GM21390 (cell line): ENCODE results near the gene GLI3.

Experiments used
- ATAC-seq: cut with Tn5 transposase; IDR thresholded peaks from one replicate; pipeline ENCODE4 v1.9.1; 2021; ENCODE audit not compliant: unreplicated experiment

The GLI3 gene

DNA sequence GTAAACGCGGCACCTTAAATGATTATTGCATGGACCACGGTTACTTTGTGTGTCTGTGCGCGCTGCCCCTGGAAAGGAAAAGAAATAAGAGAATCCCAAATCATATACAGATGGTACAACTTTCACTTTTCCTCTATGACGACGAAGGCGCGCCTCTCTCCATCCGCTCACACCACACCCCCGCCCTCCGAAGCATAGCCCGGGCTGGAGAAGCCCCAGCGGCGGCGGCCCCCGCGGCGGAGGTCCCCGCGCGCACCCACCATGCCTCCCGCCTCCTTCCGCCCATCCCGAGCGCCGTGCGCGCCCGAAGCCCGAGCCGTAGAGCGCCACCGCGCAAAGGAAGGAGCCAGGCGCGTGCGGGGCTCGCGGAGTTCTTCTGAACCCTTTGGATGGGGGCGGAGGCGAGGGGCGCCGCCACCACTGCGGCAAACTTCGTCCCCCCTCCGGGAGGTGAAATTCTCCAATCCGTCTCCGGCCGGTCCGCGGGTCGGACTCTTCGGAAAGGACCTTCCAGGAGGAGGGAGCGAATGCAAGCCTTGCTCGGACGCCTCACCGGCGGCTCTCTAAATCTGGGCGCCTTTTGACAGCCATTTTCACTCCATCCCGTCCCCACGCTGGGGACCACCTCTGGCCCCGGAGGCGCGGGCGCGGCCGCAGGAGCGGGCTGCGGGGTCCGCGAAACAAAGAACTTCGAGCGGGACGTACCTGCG is 588 bp downstream of the GLI3 start:
- peak; percentile 21 for ATAC-seq

DNA sequence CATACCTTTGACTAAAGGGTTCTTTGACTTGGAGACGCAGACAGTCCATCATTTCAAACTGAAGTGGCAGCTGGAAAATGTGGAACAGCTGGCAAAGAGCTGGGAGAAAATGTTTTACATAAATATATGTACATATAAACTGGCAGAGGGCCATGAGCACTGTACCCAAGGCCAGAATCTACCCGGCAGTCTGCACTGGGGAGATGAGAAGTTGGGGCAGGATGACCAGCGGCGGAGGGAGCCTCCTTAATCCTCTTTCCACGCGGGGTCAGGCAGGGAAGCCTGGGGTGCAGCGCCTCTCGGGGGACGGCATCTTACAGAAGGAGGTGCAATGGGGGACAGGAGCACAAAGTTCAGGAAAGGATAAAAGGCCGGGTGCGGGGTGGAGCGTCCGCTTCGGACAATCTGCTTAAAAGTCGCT is 1.3 kb downstream of the GLI3 start:
- ATAC-seq: no peak

DNA sequence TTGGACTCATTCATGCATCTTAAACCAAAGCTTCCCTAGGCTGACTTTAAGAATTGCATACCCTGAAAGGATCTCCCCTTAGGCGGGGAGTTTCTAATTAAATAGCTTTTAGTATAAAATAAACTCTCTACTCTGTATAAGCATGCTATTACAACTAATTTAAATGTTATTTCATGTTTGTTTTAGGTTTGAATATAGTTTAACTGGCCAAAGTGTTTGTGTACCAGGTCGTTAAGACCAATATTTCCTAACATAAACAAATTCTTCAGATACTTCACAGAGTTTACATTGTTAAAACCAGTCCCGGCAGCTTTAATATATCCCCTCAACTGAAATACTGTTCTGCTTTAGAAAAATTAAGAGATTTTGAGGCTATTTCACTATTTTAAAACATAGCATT is 2.3 kb downstream of the GLI3 start:
- no peak for ATAC-seq

DNA sequence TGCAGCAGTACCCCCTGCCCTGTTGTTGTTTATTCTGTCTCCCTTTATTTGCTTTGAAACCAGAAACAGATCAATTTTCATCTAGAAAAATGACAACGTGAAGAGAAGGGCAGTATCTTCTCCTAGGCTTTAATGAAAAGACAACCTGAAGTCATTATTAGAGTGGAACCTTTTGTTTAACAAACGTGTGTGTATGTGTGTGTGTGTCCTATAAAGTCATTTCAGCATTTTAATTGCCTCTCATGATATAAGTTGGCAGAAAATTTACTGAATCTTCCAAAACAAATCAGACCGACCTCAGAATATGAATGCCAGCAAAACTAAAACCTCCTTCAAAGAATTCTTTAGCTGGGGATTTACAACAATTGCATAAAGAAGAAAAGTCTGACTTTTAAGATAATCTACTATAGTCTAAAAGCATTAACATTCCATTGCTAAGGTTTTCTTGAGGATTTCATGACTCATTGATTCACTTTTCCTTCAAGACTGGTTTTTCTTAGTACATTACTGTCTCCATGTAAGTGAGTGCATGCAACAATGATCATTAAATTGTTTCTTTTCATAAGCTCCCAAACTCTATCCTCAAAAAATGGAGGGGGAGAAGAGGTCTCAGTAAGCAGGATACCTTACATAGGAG is 3.2 kb downstream of the GLI3 start:
- ATAC-seq: no peak

DNA sequence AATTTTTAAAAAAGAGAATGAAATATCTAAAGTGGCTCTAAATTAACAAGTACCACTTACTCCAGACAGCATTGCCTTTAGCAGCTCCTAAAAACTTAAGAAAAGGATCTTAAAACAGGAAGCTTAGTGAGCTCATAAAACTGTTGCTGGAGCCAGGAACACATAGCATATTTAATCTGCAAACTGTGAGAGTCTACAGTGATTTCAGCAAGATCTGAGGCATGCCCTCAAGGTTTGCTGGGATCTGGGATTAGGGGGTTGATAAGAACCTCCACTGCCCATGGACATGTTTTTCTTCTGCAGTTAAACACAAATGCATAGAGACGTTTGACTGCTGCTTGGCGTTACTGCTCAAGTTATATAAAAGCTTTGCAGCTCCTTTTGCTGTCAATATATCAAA is 3.8 kb downstream of the GLI3 start:
- ATAC-seq: no peak

DNA sequence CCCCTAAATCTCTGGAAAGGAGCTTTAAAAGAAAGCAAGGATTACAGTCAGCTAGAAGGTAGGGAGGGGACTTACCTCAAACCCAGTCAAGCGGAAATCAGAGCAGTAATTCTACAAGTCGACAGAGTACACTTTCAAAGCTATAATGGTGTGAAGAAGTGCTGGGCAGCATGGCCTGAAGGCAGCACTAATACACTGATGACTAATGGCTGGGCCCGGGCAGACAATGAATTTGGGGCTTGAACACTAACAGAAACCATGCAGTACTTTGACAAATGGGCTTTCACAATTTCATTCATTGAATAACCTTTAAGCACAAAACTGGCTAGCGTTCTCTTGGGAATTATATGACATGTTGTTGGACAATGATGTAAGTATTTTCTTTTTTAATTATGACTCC is 4.7 kb downstream of the GLI3 start:
- ATAC-seq: no peak

DNA sequence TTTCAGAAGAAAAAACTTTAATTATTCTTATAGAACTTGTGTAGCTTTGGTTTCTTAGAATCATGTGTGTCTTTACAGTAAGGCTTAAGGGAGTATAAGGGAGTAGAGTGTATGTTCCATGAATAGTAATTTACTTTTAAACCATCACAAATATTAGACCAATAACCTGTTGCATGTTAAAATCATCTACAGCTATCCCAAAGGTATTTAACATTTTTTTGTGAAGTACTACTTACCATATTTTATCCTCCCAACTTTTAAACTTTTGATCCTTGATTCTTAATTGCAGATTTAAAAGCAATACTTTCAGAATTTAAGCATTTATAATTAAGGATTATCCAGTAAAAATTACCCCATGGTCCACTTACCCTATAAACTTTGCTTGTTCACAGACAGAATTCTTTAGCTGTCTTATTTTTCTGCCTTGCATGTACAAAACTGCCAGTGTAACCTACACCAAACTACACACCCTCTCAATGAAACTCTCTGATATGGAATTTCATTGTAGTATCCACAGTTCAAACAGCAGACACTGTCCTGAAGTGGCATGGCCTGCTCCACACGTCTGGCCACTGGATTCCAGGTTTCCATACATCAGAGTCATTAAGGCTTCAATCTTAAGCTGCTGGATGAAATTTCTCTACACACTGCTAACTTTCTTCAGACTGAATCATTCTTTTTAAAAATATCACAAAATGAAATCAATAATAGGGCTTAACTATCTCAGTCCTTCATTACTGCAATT is 5.8 kb downstream of the GLI3 start:
- no peak for ATAC-seq

DNA sequence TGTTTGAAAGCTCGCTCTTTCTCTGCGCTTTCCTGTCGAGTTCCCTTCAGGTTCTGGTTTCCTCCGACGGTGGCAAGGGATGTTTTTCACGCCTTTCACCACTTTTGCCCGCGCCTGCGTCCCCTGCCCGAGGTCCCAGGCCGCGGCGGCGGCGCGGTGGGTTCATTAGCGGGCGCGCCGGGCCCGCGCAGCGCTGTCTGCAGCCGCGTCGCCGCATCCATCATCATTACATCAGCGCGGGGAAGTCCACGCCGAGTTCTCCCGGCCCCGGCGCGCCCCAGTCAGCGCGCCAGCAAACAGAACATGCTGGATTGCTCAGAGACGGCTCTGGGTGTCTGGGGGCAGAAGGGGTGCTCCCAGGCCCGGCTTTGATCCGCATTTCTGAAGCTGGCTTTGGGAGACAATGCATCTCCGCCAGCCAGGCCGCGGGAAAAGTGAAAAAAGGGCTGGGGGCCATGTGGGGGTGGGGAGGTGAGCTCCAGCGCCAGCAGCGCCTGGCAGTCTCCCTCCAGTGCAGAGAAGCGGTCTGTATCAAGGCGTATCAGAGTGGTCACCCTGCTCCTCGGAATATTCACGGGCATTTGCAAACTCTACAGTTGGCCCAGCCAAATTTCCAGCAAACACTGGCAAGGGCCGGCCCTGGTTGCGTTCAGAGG is 8.9 kb downstream of the GLI3 start:
- ATAC-seq: peak; percentile 7

DNA sequence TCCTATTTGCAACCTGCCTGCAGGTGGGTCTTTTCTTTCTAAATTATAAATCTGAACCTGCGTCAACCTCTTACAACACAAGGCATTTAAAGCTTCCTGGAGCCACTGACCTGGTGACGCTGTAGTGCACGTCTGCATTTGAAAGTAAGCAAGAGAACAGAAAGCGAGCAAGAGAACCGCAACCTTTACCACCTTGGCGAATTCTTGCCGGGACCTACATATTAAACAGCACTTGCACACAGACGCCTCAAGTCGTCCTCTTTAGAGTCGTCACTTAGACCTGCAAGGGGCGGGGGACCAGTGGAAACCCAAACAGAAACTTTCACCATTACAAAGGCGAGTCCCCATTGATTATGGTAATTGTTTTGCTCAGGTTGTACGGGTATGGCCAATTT is 9.5 kb downstream of the GLI3 start:
- ATAC-seq: peak; percentile 81

DNA sequence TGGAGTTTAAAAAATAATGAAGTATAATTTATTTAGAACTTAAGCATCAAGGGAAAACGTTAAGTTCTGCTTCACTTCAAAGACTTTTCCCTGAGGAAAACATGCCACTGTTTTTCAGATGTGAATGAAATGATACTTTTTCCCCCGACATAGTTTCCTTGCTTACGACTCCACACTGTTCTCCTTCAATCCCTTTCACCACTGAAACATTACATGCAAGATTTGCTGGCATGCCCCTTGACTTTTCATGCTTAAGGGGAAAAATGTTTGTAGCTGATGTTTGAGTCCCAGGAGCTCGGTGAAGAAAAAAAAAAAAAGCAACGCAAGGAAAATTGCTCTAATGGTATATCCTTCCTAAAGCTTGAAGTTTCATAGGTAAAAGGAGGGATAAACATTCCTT is 10.0 kb downstream of the GLI3 start:
- no peak for ATAC-seq

DNA sequence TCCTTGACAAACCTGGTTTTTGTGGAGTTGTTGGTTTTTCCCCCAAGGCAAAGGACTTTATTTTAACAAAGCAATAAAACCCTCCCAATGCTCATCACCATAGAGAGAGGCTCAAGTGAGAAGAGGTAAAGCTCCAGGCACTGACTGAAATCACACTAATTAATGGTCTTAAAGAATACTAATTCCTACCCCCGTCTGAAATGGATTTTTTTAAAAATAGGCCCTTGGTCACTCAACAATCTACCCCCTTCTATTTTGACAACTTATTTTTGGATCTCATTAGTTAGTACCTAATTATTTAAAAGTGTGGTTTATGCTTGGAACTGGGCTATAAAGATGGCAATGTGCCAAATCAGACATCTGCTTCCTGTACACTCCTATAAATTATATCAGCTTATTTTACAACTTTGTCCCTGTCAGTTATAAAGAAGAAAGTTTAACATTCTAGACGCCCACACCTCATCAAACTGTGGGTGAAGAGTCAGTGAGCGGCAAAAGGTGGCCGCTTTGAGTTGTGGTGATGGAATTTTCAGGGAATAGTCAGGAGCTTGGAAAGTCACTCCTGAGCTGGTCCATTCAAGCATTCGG is 10.6 kb downstream of the GLI3 start:
- no peak for ATAC-seq

DNA sequence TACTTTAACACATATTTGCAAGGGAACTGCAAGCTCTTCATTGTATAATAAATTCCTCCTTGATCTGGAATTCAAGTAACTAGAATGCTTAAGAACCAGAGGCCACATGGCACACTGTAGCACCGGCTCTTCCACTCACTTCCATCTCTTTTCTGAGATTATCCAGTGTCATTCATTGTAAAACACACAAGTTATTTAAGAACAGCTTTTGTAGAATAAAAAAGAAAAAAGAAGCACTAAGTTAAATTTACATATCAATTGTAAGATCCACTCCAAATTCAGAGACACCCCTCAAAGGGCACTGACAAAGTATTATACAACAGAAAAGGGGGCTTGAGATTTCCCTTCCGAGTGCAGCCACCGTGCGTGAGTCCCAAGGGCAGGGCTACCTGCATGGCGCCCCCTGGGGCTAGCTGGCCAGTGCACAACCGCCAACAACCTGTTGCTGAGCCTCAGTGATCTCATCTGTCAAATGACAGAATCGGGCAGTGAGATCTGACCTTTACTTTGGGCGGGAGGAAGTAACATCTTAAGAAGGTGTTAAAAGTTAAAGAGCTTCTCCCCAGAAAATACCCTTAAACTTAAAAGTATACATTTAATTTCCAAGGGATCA is 12.5 kb downstream of the GLI3 start:
- ATAC-seq: no peak

DNA sequence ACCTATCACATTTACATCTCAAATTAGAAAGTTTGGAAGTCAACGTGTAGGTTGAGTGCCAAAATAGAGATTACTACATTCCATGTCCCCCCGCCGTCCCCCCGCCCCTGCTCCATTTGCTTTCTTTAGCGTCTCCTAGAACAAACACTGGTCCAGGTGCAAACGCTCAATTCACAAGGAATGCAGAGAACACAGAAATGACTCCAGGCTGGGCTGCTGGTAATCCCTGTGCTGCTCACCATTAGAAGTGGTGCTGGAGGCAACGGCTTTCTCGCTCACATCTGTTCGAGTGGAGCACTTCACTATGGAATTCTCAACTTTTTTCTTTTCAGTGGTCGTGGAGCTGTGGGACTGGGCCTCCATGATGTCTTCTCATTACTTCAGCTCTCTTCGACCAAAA is 14.1 kb downstream of the GLI3 start:
- ATAC-seq: no peak

DNA sequence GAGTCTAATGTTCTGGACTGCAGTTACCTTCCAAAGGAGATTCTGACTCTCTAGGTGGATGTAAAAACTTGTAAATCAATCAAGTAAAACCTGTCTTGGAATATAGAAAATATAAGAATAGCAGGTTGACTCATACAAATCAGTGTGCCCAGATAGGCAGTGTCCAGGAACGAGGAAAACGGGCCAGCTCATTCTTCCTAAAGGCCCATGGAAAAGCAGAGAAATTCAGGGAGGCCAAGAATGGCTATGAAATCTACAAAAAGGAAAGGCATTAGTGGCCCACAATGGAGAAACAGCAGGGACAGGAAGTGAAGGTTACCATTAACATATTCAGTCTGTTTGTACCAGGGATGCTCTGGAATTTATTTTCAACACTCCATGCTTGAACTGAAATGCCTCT is 14.9 kb downstream of the GLI3 start:
- ATAC-seq: no peak

DNA sequence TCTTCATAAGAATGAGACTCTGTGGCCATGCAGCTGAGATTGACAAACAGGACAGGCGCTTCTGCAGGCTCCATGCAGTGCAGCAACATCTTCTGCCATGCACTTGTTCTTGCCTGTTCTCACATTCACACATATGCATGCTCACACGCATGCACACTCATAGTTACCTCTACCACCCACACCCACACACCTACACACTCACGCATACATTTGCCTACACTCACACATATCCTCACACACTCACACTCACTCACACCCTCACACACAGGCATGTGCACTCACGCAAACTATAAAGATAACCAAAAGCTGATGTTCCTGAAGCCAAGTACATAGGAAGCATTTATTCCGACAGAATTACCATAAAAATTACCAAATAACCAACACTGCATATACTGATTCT is 15.7 kb downstream of the GLI3 start:
- no peak for ATAC-seq

DNA sequence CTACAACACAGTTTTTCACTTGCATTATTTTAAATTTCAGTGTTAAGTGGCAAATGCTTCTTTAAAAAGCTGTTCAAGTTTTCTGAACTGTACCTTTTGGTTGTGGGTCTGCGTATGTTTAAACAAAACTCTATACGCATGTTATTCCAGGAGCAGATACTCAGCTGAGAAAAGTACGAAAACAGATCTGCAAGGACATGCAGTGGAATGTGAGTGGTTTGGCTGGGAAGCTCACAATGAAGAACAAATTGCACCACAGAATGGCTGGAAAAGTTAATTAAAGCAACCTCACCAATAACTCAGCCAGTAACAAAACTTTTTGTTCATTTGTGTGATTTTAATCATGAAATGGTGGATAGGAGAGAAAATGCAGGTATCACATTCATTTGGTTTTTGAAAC is 17.6 kb downstream of the GLI3 start:
- ATAC-seq: no peak

DNA sequence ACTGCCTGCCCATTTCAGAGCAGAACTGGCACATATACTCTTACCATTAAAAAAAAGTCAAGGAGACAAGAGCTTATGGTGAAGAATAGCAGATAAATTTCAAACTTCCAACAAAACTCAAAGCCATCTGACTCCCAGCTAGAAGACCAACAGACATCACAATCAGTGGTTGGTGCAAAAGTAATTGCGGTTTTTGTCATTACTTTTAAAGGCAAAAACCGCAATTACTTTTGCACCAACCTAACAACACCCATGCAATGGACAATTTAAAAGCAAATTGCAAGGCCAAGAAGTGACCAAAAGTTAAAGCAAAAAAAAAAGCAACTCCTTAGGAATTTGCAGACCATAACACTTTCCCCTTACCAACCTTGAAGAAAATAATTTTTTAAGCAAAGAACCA is 18.8 kb downstream of the GLI3 start:
- ATAC-seq: no peak

DNA sequence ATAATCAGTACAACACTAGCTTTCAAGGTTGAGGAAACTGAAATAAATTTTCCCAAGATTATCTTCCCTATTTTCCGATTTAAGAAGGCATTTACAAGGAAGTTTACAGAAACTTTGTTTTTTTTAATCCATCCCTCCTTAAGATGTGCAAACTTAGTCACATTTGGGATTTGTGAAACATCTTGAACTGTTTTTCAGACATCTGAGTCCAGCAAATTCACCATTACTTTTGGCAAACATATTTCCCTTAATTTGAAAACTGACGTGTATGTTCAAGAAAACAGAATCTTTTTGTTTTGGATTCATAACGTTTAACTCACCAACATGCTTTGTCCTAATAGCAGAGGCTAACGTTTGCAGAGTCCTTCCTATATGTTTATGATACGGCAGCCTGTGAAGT is 19.5 kb downstream of the GLI3 start:
- ATAC-seq: no peak

DNA sequence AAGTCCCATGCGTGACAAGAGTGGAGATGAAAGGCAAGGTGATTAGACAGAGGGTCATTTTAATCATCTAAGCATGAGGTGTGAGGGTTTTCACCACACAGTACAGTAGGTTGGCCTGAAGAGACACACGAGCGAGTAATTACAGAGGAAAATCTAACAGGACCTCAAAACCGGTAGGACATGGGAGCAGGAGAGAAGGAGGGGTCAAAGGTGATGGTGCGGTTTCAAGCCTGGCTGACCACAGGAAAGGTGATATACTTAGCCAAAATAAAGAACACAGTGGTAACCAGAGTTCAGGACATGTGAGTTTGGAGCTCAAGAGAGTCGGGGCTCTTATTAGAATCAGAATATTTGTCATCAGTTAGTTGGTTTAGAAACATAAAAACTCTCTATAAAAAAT is 20.0 kb downstream of the GLI3 start:
- no peak for ATAC-seq

DNA sequence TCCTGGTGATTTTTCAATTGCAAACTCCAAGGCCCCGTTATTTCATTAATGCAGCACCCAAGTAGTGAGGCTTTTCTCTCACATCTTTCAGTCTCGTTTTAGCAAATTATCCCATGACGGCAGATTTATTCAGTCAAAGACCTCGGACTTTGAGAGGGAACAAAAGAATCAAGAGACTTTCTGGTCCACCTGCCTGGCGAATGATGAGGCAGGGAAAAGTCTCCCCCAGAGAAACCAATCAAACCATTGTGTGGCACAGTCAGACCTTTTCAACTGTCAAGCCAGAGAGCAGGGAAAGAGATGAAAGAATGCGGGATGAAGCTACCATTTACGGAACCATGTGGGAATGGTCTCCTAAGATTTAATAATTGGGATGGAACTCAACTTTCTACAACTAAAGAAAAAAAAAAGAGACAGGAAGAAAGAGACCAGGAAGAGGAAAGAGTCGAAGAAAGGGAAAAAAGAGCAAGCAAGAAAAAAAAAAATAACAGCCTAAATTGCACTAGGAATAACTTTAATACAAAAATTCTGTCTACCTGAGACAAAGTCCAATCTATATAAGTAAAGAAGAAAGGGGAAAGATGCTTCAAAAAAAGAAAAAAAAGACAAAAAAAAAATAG is 22.8 kb downstream of the GLI3 start:
- ATAC-seq: no peak

DNA sequence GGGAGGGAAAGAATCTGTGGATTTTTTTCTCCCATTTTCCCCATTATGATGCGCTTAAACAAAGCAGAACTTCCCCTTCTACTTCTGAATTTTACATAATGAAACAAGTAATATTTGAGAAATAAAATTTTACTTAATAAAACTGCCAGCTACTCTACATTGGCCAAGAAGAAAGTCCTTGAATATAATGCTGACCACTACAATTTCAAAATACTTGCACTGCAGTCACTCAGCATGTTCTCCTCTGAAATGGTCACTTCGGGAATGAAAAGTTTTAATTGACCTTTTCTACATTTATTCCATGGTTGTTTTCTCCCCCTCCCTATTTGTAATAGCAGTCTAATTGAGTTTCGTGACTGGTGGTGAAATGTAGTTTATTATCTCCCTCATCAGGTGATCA is 23.9 kb downstream of the GLI3 start:
- no peak for ATAC-seq
